ENCODE data around the gene SHC3.

The SHC3 gene

DNA sequence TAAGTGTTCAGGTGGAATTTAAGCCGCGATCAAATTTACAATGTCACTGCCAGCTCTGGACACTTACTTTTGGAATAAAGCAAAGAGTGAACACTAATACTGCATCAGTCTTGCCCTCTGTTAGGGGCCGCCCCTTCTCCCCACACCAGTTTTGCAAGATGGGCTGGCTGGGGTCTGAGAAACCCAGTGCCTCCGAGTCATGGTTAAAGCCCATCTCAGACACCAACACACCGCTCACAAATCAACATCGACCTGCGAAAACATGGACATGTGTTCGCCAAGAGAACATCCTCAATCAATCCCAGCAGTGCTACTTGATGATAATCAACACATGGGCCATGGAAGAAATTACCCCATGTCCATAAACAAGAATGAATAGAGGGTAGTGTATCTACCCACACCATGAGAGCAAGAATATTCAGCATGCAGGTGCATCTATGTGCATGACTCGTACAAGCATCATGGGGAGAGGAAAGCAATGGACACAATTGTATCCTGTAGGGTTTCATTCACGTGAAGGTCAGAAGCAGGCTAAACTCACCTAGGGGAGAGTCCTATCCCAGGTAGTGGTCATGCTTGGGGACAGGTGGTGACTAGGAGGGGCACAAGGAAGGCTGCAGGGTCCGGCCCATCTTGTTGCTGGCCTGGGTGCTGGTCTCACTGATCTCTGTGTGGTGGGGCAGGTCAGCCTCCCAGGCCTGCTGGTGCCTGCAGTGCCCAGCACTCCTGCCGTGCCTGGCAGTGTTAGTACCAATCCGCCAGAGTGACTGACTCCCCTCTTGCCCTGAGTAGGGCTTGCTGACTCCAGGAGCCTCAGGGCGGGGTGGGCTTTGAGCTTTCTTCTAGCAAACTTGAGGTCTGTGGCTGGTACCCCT is 182.3 kb downstream of the SHC3 start:
- DNase-seq = no peak

DNA sequence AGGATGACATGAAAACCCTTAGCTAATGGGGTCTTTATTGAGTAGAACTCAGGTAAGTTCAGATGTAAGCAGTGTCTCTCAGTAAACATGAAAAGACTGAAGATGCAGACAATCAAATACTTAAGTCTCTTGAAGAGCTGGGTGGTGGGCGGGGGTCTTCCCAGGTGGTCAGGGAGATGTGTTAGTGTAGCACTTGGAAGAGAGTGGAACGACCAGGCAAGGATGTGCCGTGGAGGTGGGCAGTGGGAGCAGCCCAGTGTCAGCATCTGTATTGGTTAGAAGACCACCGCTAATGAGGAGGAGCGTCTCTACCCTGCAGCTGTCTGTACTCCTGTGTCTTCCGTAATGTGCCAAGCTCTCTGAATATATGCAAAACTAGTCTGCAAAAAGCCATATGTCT is 183.0 kb downstream of the SHC3 start:
- no peak for DNase-seq

GRCh38 chr9:88995200-88995577 is 183.4 kb downstream of the SHC3 start:
- DNase-seq = no peak

- DNase-seq = no peak
Measured at GRCh38 chr9:88994469-88995199, 184.0 kb downstream of the SHC3 start.

GRCh38 chr9:88993871-88994460 is 184.7 kb downstream of the SHC3 start:
- no peak for DNase-seq

DNA sequence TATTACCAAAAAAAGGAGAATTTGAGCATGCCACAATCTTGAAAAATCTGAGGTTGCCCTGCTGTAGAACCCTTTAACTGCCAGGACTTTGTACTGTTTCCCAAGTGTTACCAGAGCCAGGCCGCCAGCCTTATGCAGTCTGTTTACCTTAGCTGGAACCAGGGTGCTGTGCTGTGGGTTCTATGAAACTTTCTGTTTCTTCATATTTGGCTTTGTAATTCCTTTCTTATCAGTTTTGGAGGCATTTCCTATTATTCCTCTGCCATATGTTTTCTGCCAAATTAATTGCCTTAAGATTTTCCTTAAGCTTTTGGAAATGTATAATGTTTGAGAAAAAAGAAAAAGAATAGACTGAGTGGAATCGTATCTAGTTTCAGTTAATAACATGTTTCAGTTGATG is 185.3 kb downstream of the SHC3 start:
- no peak for DNase-seq

- DNase-seq = no peak
Measured at GRCh38 chr9:88992556-88992955, 186.1 kb downstream of the SHC3 start.

DNA sequence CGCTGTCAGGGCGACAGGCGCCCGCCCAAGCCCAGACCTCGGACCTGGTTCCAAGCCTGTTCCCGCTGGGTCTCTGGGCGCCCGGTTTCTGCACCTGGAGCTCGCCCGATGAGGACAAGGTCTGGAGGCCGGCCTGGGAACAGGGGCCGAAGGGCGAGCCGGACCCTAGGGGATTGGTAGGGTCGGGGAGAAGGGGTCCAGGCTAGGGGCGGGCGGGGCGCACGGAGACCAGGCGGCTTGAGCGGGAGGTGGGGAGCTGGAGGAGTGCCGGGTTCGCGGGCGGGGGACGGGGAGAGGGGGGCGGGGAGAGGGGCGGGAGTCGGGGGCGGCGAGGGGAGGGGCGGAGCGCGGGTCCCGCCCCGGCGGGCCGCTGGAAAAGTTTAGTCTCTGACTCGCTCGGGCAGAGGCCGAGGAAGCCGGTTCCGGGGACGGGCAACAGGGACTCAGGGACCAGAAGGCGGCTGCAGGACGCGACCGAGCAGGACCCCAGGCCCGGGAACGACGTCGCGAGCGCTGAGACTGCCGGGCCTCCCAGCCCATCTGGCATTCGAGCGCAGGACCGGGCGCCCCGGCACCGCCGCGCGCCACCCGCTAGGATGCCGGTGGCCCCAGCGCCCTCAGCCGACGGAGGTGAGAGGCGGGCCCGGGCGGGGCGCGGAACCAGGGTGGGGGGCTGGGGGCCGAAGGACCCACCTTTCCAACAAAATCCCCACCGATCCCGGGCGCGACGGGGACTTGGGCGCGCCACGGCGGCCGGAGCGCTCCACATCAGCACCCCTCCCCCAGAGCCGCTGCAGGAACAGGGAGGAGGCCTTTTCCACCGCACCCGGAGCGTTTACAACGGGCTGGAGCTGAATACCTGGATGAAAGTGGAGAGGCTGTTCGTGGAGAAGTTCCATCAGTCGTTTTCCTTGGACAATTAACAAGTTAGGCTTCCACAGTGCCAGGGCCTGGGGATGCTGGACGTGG is 187.3 kb downstream of the SHC3 start, which contains the start of gene S1PR3:
Gene S1PR3, plus strand, starts transcription at position 403 of the 969 bp plus-strand sequence. CDS start 9,733 bp downstream, outside the sequence.
- no peak for DNase-seq

- DNase-seq = no peak
Measured at GRCh38 chr9:88990729-88991065, 187.9 kb downstream of the SHC3 start.

DNA sequence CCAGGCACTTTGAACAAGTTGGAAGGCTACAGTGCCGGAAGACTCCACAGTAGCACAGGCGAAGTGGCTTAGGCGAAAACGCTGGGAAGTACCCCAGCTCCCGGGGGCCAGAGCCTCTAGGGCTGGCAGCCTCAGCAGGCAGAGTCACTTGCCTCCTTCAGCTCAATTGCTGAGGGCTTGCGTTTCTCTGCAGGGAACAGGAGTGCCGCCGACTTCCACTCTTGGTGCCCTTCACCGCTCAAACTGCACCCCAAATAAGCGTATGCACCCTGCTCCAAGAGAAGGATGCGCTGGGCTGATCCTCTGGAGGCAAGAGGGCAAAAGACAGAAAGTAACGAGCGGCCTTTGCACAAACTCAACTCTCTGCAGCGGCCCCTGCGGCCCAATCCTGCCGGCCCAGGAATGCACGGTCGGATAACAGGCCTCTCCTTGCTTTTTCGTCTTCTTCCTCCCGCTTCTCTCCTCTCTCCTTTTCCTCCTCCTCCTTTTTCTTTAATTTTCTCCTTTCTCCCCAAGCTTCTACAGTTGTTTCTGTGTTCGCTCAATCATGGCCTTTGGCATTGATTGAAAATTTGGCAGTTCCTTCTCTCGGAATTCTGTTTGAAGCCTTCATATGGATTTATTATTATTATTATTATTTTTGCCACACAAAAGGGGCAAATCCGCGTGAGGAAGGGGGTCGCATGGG is 188.4 kb downstream of the SHC3 start:
- DNase-seq = no peak

GRCh38 chr9:88988796-88989641 is 189.6 kb downstream of the SHC3 start:
- DNase-seq = no peak

- no peak for DNase-seq
Measured at GRCh38 chr9:88987661-88988060, 191.0 kb downstream of the SHC3 start.

- no peak for DNase-seq
Measured at GRCh38 chr9:88986776-88987175, 191.8 kb downstream of the SHC3 start.

DNA sequence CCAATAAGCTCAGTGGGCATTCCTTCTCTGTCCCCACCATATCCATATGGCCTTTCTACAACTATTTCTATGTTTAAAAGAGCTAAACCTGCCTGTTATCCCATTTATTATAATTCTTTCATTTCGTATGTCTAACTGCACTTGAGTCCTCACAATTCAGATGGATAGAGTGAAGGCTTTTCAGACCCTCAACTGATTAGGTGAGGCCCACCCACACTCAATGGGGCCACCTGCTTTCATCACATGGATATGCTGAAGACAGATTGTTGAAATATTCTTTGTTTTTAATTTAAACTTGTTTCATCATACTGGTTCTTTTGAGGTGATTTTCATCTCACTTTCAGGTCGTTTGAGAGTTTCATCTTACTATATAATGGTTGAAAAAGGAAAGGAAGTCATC is 193.0 kb downstream of the SHC3 start:
- DNase-seq = no peak

DNA sequence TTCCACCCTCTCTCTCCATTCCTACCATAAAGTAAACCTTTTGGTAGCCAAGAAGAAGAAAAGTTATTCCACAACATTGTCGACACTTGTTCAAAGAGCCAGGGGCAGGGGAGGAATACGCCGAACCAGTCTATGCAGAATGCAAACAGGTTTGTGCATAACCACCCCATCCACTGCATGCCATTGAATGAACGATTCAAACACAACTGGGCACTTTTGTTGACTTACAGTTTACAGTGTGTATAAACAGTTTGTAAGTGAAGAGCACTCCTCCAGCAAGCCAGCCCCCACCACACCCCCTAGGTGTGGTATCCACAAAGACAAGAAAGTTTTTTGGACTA is 194.1 kb downstream of the SHC3 start:
- no peak for DNase-seq

DNA sequence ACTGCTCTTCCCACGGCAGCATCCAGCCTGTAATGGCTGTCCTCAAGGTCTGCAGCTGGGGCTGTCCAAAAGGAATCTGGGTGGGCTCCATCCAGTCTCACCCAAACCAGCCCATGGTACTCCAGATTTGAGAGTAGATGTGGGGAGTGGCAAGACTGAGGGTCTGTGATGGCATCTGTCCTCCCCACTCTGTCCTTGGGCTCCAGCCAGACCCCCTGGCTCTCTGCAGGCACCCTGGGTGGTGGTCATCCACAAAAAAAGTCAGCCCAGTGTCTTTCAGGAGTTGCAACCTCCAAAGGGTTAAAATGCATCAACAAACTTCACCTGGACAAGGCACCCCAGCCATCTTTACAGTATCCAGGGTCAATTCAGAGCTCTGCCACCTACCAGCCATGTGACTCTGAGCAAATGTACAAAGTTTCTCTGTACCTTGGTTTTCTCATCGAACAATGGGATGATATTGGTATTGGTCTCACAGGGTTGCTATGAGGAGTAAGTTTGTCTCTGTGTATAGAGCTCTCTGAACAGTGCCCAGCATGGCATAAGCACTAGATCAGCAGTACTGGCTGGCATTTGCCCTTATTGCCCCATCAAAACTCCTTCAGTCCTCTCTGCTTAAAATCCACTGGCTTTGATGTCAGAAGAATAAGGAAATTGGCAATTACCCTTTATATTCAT is 194.6 kb downstream of the SHC3 start:
- no peak for DNase-seq

GRCh38 chr9:88980740-88981203 is 197.8 kb downstream of the SHC3 start:
- no peak for DNase-seq

GRCh38 chr9:88979791-88980190 is 198.8 kb downstream of the SHC3 start:
- DNase-seq = no peak

DNA sequence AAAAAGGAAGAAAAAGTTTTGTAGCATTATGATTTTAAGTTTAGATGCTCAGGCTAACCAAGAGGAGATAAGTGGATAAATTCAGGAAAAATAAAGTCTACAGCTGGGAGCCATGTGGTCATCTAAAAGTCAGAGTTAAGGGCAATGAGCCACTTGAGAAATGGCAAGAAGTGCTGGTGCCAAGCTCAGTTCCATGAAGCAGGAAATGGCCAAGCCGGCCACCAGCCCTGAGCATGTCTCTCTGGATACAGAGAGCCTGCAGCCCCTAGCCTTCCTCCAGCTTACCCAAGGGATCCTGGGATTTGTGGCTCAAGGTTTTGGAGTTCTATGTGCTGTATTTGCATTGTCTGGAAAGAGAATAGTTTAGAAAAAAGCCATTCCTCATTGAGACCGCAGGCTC is 199.6 kb downstream of the SHC3 start:
- no peak for DNase-seq

- no peak for DNase-seq
Measured at GRCh38 chr9:88978034-88978433, 200.6 kb downstream of the SHC3 start.

GRCh38 chr9:88976890-88977257 is 201.7 kb downstream of the SHC3 start:
- no peak for DNase-seq

Measured in cerebellar nuclear complex (tissue), 1 donor.